K562 (cell line): Measurements from ENCODE around the gene KDM4F. TPM values are rescaled to one million over a fixed set of nuclear protein-coding genes. Genes with fewer than 3 reads are reported as not detected.

Experiments used
- ARID4B ChIP-seq: sonication (generic); formaldehyde crosslinking; IDR thresholded peaks from 2 replicates; pipeline ENCODE4 v1.8.0; 2022; ENCODE audit warnings: mild to moderate bottlenecking, missing genetic modification reagents
- BCL6 ChIP-seq: fragments of 250-450 bp; sonication (Bioruptor Pico); IDR thresholded peaks from 2 replicates; pipeline ENCODE4 v1.4.0; 2020
- BCOR ChIP-seq: fragments of 450-650 bp; IDR thresholded peaks from 2 replicates; pipeline ENCODE4 v1.6.1; 2016
- BRF1 ChIP-seq: IDR thresholded peaks from 3 replicates; pipeline ENCODE4 v1.6.1; 2011; ENCODE audit warnings: borderline replicate concordance, mild to moderate bottlenecking; ENCODE audit not compliant: insufficient read length; ENCODE audit errors: extremely low read depth
- E2F6 ChIP-seq, 2 experiments: IDR thresholded peaks; 2 replicates each; pipeline ENCODE4 v1.6.1; 2011; ENCODE audit warnings: borderline replicate concordance in 1 of 2, control low read depth in 1 of 2, low read depth in 1 of 2, low read length in 1 of 2, mild to moderate bottlenecking in 1 of 2, mixed read lengths in 1 of 2, moderate library complexity in 1 of 2; ENCODE audit not compliant: insufficient read depth in 1 of 2, insufficient read length in 1 of 2, poor library complexity in 1 of 2, severe bottlenecking in 1 of 2; ENCODE audit errors: extremely low read depth in 1 of 2
- ELF2 ChIP-seq: fragments of 250-450 bp; sonication (Bioruptor Pico); IDR thresholded peaks from 2 replicates; pipeline ENCODE4 v1.5.0; 2021; ENCODE audit warnings: mild to moderate bottlenecking
- ETS2 ChIP-seq: IDR thresholded peaks from 2 replicates; pipeline ENCODE4 v1.6.1; 2016; ENCODE audit warnings: borderline replicate concordance, missing genetic modification characterization, mild to moderate bottlenecking, moderate library complexity, missing compliant biosample characterization; ENCODE audit not compliant: poor library complexity, severe bottlenecking
- FOXA3 ChIP-seq, 2 experiments: fragments of 450-650 bp in 1 of 2; sonication (generic) in 1 of 2; formaldehyde crosslinking; IDR thresholded peaks in 1 of 2; conservative IDR thresholded peaks in 1 of 2; 2 replicates each; pipeline versions ENCODE4 v1.4.0 to v1.8.0; 2020 to 2022; ENCODE audit warnings: mild to moderate bottlenecking in 2 of 2, missing genetic modification reagents in 1 of 2
- GATA2 ChIP-seq: sonication (generic); formaldehyde crosslinking; IDR thresholded peaks from 2 replicates; pipeline ENCODE4 v1.4.0; 2020; ENCODE audit warnings: mild to moderate bottlenecking, missing genetic modification reagents
- GTF2F1 ChIP-seq: IDR thresholded peaks from 2 replicates; pipeline ENCODE4 v1.6.1; 2011; ENCODE audit warnings: low read depth, low read length, improper control_type of control experiment
- HLTF ChIP-seq: fragments of 450-650 bp; IDR thresholded peaks from 2 replicates; pipeline ENCODE4 v1.6.1; 2016
- JUND ChIP-seq, 2 experiments: IDR thresholded peaks; 2 replicates in 1 of 2; 3 replicates in 1 of 2; pipeline ENCODE4 v1.6.1; 2011; ENCODE audit warnings: borderline replicate concordance in 2 of 2, low read depth in 2 of 2, low read length in 2 of 2, improper control_type of control experiment in 1 of 2, missing biosample characterization in 1 of 2, missing genetic modification characterization in 1 of 2, missing genetic modification reagents in 1 of 2
- L3MBTL2 ChIP-seq: fragments of 450-650 bp; IDR thresholded peaks from 2 replicates; pipeline ENCODE4 v1.6.1; 2016; ENCODE audit warnings: mild to moderate bottlenecking, moderate library complexity
- NCOA1 ChIP-seq: fragments of 450-650 bp; IDR thresholded peaks from 2 replicates; pipeline ENCODE4 v1.6.1; 2016; ENCODE audit warnings: low read depth
- NCOA4 ChIP-seq: fragments of 450-650 bp; IDR thresholded peaks from 2 replicates; pipeline ENCODE4 v1.6.1; 2018; ENCODE audit warnings: mild to moderate bottlenecking; ENCODE audit not compliant: partially characterized antibody
- NELFE ChIP-seq: IDR thresholded peaks from 2 replicates; pipeline ENCODE4 v1.6.1; 2011; ENCODE audit warnings: mild to moderate bottlenecking; ENCODE audit not compliant: insufficient read depth, insufficient read length
- NFYB ChIP-seq: IDR thresholded peaks from 2 replicates; pipeline ENCODE4 v1.6.1; 2011; ENCODE audit warnings: mild to moderate bottlenecking, moderate library complexity; ENCODE audit not compliant: insufficient read length; ENCODE audit errors: extremely low read depth
- RBM22 ChIP-seq: fragments of 200-400 bp; formaldehyde crosslinking; IDR thresholded peaks from 2 replicates; pipeline ENCODE4 v1.6.1; 2018; ENCODE audit warnings: low read length, low read depth; ENCODE audit not compliant: poor library complexity, severe bottlenecking
- U2AF1 ChIP-seq: fragments of 200-400 bp; formaldehyde crosslinking; optimal IDR thresholded peaks from 2 replicates; pipeline ENCODE3; 2017; ENCODE audit warnings: mild to moderate bottlenecking, low read depth, low read length, moderate library complexity
- ZNF140 ChIP-seq: fragments of 250-450 bp; sonication (Bioruptor Pico); IDR thresholded peaks from 2 replicates; pipeline ENCODE4 v1.8.0; 2021; ENCODE audit warnings: moderate library complexity, mild to moderate bottlenecking, inconsistent platforms
- ZNF280A ChIP-seq: fragments of 450-650 bp; IDR thresholded peaks from 2 replicates; pipeline ENCODE4 v1.6.1; 2018; ENCODE audit warnings: mild to moderate bottlenecking, low read depth; ENCODE audit not compliant: partially characterized antibody
- ZNF354B ChIP-seq: fragments of 250-450 bp; sonication (Bioruptor Pico); IDR thresholded peaks from 2 replicates; pipeline ENCODE4 v1.4.0; 2020
- ZNF589 ChIP-seq: fragments of 200-800 bp; sonication (Bioruptor generic); IDR thresholded peaks from 2 replicates; pipeline ENCODE4 v1.6.1; 2016; ENCODE audit warnings: low read depth, missing genetic modification characterization, missing compliant biosample characterization
- polyA plus RNA-seq, 8 experiments: library from polyadenylated mRNA; depleted of rRNA in 4 of 8; stranded (reverse) in 5 of 8; unstranded in 3 of 8; fragments of >200 nt; fragmentation: Nextera tagmentation in 2 of 8; fragmentation: Illumina TruSeq in 1 of 8; extraction: Ambion mirVana in 2 of 8; extraction: Trizol in 1 of 8; gene quantifications; 2 replicates each; pipeline versions ENCODE4 v1.2.1 to v1.2.3, GENCODE V29; 2011 to 2014; ENCODE audit warnings: inconsistent platforms in 1 of 8, missing spikeins in 1 of 8
- total RNA-seq, 7 experiments: library from RNA; depleted of rRNA in 6 of 7; stranded (reverse); fragments of >200 nt in 6 of 7; fragmentation: Illumina TruSeq in 2 of 7; extraction: Trizol in 2 of 7; gene quantifications; 2 replicates each; pipeline versions ENCODE4 v1.2.1 to v1.2.3, GENCODE V29; 2011 to 2021; ENCODE audit warnings: low replicate concordance in 1 of 7

Gene KDM4F
- total and polyA plus RNA-seq, 9 of the 15 experiments (the other 6 are each of a cell fraction or from before 2014, with no cell fraction given): not detected

DNA sequence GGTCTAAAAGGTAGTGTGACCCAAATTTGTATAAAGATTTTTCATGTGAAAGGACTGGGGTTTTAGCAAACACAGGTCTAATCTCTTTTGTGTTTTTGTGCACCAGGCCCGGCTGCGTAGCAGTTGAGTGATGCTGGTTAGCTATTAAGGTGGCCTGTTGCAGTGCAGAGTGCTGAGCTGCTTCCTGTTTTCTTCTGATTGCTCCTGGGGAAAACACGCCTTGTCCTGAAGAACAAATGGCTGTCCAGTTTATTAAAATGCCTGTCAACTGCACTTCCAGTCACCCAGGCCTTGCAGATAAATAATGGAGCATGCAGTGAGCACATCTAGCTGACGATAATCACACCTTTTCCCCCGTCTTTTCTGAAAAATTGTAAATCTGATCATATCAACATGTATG is 19.3 kb downstream of the KDM4F start (continued):
- no peak for TF ChIP-seq ZNF280A
- no peak for TF ChIP-seq BRF1
- TF ChIP-seq GTF2F1: 0 out of 2 replicates have a peak, but pooled peaks have one; percentile 56
- TF ChIP-seq RBM22: no peak
- TF ChIP-seq ZNF140 (CRISPR knock-in tag): no peak
- TF ChIP-seq ZNF589 (CRISPR knock-in tag): no peak
- no peak for TF ChIP-seq ZNF354B (CRISPR knock-in tag)
- no peak for TF ChIP-seq HLTF
- TF ChIP-seq GATA2: no peak
- peak; percentile 84 for TF ChIP-seq NFYB
- TF ChIP-seq NCOA1: no peak
- TF ChIP-seq E2F6 (IDR thresholded peaks at IDR 0.05; ENCODE audit: borderline replicate concordance in 1 of 2, extremely low read depth in 1 of 2, insufficient read depth in 1 of 2, insufficient read length in 1 of 2, low read depth in 1 of 2, low read length in 1 of 2, poor library complexity in 1 of 2, severe bottlenecking in 1 of 2): peak; percentile 77 to 92
- TF ChIP-seq L3MBTL2: peak; percentile 96
- TF ChIP-seq ETS2 (tag): no peak
- TF ChIP-seq NELFE: no peak
- TF ChIP-seq U2AF1: no peak
- no peak for TF ChIP-seq BCL6
- peak; percentile 68 for TF ChIP-seq JUND (IDR thresholded peaks at IDR 0.05; ENCODE audit: borderline replicate concordance, low read depth, low read length)
- TF ChIP-seq JUND (tag; IDR thresholded peaks at IDR 0.05; ENCODE audit: borderline replicate concordance, low read depth, low read length): no peak; the same call in 1 of the 3 replicates
- TF ChIP-seq ELF2 (CRISPR knock-in tag): peak; percentile 59
- no peak for TF ChIP-seq ARID4B (CRISPR knock-in tag)
- TF ChIP-seq NCOA4: no peak
- TF ChIP-seq BCOR: no peak
- no peak for TF ChIP-seq FOXA3 (CRISPR knock-in tag; conservative IDR thresholded peaks at IDR 0.05 in 1 of 2, IDR thresholded peaks at IDR 0.05 in 1 of 2)
